Activated CD8-positive, alpha-beta memory T cell treated with anti-CD3 and anti-CD28 coated beads for 48 hours (primary cell): Measurements from ENCODE around the gene BRD1.
"Not testable (repeated sequence)": the region's sequence is repeated elsewhere in the genome, so short reads cannot be mapped to it uniquely, and the experiment has no call there.

Experiments used
- DNase-seq, 3 experiments: peaks; one replicate each; pipeline ENCODE4 v3.0.0-alpha.2; 2020; ENCODE audit warnings: low read depth in 2 of 3, low spot score in 2 of 3

The BRD1 gene

DNA sequence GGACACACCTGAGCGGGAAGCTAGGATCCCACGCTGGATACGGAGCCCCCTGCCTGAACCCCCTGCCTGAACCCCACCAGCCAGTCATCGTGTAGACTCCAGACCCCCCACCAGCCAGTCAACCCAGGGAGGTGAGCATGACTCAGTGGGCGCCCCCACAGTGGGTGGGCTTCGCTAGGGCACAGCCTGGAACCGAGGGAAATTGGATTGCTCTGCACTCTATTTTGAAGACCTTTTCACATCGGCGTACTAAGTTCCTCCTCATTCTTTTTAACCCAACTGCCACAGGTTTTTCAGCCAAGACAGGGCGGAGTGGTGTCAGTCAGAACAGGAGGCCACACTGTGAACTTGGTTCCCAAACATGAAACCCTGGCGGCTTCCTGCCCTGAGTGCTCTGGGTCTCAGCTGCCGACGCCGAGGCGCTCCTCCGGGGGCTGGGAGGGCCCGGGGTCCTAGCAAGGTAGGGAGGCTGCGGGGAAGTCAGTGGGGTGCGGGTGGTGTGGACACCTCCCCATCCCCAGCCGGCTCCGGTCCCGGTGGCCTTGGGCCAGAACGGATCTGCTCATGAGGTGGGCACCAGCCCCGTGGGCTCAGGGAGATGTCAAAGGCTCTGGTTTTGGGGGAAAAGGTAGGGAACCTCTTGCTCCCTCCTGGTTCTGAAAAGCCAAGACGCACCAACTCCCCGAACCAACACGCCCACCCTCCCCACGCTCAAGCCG lies 57.0 kb downstream of the BRD1 start:
- DNase-seq = no peak

GRCh38 chr22:49769691-49770546 lies 57.8 kb downstream of the BRD1 start:
- no peak for DNase-seq

DNA sequence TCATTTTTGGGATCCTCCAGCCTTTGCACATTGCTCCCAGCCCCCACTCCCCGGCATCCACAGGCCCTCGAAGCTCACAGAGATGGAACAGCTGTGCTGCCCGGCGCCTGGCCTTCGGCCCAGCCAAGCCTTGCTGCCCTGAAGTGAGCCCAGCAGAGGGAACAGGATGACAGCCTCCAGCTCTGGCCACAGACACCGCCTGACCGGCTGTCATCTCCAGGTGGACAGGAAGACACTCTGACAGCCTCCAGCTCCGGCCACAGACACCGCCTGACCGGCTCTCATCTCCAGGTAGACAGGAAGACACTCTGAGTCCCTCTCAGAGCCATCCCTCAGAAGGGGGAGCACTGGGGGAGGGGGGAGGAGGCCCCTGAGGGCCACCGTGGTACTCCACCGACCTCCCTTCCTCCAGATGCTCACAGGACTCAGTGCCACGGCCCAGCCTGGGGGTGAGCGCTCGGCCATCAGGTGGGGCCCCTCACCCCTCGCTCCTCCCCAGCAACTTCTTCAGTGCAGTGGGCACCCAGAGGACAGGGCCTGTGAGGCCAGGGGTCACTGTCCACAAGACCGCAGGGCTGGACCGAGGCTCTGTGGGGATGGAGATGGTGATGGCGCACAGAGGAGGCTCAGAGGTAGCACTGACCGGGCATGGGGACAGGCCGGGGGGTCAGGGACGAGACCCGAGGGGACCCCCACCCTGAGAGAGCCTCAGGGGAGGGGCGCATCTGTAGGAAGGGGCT lies 58.6 kb downstream of the BRD1 start:
- no peak for DNase-seq

DNA sequence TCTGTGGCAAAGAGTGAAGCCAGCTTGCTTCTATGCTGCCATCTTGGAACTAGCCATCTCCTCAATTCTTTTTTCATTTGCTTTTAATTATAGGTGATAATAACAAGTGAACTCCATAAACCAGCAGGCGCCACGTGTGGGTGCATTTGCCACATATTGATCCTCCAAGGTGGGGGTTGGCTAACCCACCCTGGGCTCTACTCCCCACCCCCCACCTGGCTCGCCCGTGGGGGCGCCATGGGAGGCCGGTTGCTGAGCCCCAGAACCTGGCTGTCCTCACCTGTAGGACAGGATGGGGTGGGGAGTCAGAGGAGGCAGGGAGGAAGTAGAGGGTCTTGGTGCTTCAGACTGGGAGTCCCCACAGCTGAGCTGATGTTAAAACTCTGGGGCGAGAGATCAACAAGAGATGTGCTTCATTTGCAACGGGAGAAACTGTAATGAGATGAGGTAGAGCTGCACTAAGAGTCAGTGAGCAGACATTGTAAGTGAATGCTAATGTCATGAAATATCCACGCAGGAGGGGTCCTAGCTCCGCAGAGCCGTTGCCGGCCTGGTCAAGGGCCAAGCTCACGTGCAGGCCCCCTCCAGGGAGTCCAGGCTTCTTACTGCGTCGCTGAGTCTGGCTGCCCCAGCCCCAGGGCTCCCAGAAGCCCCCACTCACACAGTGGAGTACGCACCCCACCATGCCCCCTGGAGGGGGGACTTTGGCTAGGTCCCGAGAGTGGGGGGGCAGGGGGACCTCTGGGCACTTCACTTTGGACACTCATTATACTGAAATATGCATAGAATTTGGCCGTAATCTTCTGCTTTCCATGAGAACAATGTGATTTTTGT lies 59.4 kb downstream of the BRD1 start:
- DNase-seq = no peak

DNA sequence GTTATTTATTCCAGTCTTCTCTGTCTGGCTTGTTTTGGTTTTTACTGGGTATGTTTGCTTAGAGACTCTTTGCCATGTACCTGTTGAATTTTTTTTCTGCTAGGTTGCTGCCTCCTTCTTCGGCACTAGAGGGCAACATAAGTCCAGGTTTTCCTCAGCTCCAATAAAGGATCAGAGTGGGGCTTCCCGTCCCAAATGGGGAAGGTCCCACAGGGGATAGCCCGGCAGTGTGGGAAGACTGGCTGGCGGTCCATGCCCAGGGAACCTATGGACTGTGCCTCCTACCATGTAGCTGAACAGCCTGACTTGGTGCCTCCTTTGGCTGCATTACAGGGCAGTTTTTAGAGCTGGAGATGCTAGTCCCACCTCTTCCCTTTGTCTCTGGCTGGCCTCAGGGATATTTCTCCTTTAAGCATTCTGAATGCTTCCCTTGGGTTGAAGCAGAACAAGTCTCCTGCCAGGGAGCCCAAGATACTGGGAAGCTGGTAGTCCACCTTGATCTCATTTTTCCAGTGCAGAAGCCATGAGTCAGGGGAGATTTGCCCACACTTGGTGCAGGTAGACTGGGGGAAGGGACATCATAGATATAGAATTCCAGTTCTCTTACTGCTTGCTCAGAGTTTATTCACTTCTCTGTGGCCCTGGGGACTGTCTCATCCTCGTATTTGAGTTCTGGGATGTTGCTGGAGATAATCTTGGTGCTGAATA lies 60.2 kb downstream of the BRD1 start:
- DNase-seq = peak in 1 of 3 experiments; percentile 17

GRCh38 chr22:49765951-49766350 lies 61.7 kb downstream of the BRD1 start:
- no peak for DNase-seq

DNA sequence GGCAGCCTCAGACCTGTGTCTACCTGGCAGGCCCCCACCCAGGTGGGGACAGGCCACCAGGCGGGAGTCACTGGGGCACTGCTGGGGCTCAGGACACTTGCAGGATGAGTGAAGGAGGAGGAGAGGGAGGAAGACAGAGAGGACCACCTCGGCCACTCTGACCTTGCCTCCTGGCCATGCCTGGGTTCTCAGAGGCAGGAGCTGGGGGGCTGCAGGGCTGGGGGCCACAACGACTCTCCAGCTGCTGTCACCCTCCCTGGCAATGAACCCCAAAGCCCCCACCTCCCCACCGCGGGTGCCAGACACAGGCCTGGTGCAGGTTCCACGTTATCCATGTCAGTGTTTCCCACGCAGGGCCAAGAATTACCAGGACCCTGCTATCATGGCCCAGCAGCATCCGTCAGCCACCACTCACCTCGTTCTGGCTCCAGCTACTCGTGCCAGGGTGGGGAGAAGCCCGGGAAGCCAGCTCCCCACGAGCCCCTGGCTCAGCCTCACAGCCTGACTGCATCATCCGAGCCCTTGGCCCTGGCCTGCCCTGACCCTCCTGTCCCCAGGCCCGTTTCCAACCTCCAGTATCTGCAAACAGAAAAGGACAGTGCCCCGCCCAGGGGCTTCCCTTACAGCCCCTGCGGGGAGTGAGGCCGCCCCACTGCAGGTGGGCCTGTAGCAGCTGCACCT lies 62.4 kb downstream of the BRD1 start:
- no peak for DNase-seq

GRCh38 chr22:49764127-49764581 lies 63.5 kb downstream of the BRD1 start:
- DNase-seq = no peak

DNA sequence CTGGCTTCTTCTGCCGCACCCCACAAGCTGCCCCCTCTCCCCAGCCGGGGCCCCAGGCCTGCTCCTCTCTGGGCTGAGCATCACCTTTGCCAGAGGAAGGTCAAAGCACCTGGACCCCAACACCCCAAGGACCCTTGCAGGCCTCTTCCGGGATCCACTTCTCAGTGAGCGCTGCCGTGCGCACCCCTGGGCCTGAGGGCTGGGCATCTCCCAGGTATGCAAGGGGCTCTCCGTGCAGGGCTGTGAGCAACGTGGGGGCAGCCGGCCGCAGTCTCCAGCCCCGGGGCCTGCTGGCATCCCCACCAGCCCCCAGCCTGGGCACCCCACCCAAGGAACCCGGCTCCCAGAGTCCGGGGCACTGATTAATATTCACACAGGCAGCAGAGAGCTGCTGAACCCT lies 64.0 kb downstream of the BRD1 start:
- no peak for DNase-seq

- DNase-seq = no peak
Measured at GRCh38 chr22:49763138-49763537, 64.5 kb downstream of the BRD1 start.

DNA sequence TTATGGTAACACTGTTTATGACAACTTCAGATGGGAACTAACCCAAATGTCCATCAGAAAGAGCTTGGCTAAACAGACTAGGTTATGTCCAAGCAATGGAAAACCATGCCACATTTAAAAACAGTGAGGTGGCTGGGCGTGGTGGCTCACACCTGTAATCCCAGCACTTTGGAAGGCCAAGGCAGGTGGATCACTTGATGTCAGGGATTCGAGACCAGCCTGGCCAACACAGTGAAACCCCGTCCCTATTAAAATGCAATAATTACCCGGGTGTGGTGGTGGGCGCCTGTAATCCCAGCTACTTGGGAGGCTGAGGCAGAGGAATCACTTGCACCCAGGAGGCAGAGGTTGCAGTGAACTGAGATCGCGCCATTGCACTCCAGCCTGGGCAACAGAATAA lies 65.1 kb downstream of the BRD1 start:
- not testable (repeated sequence) for DNase-seq

- DNase-seq = no peak
Measured at GRCh38 chr22:49761836-49762235, 65.8 kb downstream of the BRD1 start.

- no peak for DNase-seq
Measured at GRCh38 chr22:49760630-49761571, 66.8 kb downstream of the BRD1 start.

DNA sequence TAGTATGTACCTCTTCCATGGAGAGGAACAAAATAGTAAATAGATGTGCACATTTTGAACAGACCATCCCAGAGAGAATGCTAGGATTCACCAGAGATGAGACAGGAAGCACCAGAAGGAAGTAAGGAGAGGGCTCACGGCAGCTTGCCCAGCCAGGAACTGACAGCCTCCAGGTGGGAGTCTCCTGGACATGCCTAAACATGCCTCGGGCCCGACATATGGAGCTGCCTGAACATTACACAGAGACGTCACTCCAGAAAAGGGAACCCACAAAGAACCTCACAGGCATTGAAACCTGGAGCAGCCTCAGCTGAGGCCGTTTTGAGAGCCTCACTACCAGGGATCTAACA lies 67.4 kb downstream of the BRD1 start:
- no peak for DNase-seq

GRCh38 chr22:49756676-49757075 lies 71.0 kb downstream of the BRD1 start:
- DNase-seq = no peak

DNA sequence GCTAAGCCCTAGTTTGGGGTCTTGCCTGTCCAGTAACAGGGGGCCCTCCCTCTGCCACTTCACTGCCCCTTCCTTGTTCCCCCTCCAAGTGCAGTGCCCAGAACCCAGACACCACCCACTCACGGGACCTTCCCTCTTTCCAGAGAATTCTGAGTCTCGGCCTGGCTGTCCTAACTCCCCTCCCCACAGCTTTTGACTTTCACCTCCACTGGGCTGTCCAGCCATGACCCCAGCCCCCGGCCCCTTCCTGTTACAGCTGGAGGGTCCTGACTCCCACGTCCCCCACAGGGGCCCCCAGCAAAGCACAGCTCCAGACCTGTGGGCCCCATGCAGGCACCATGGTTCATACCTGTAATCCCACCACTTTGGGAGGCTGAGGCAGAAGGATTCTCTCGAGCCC lies 71.5 kb downstream of the BRD1 start:
- no peak for DNase-seq

DNA sequence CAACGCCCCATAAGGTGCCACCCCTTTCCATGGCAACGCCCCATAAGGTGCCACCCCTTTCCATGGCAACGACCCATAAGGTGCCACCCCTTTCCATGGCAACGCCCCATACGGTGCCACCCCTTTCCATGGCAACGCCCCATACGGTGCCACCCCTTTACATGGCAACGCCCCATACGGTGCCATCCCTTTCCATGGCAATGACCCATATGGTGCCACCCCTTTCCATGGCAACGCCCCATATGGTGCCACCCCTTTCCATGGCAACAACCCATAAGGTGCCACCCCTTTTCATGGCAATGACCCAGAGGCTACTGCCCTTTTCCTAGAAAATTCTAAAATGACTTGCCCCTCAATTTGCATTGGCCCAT lies 72.1 kb downstream of the BRD1 start:
- no peak for DNase-seq

- DNase-seq = no peak
Measured at GRCh38 chr22:49754696-49755630, 72.7 kb downstream of the BRD1 start.
